Measurements from ENCODE around the gene GMCL2.

Gene GMCL2

GRCh38 chr5:178136990-178137389 is 50.2 kb downstream of the GMCL2 start:
- no peak for DNase-seq

All from bone marrow (tissue), 2 donors.